Lung (tissue), 12 donors: ENCODE measurements around the gene EHBP1. TPM values are rescaled to one million over a fixed set of nuclear protein-coding genes. Genes with fewer than 3 reads are reported as not detected.

ENCODE experiments used
- ATAC-seq: fragments of 200-7000 bp; cut with Tn5 transposase; one replicate; pipeline ENCODE4 v1.9.1; 2020; ENCODE audit warnings: moderate number of reproducible peaks; ENCODE audit not compliant: insufficient read depth, low FRiP score
- DNase-seq, 3 donors: peaks; one replicate each; pipeline ENCODE4 v3.0.0-alpha.2; 2013 to 2017
- H3K27ac ChIP-seq, 2 donors: one replicate each; pipeline ENCODE4 v1.5.1; 2013; ENCODE audit warnings: mild to moderate bottlenecking in 2 of 2, moderate library complexity in 2 of 2, control low read depth in 1 of 2, inconsistent platforms in 1 of 2, low read depth in 1 of 2, low read length in 1 of 2
- H3K27me3 ChIP-seq, 3 donors: one replicate each; pipeline ENCODE4 v1.5.1; 2013; ENCODE audit warnings: low read length in 2 of 3; ENCODE audit not compliant: control insufficient read depth in 3 of 3, insufficient read depth in 3 of 3
- H3K36me3 ChIP-seq, 4 donors: one replicate each; pipeline ENCODE4 v1.5.1; 2013; ENCODE audit warnings: low read length in 4 of 4, mild to moderate bottlenecking in 1 of 4, moderate library complexity in 1 of 4; ENCODE audit not compliant: control insufficient read depth in 4 of 4, insufficient read depth in 4 of 4
- H3K4me1 ChIP-seq, 5 donors: one replicate each; pipeline ENCODE4 v1.5.1; 2013; ENCODE audit warnings: low read length in 5 of 5, mild to moderate bottlenecking in 2 of 5, moderate library complexity in 1 of 5; ENCODE audit not compliant: control insufficient read depth in 5 of 5, insufficient read depth in 5 of 5
- H3K4me3 ChIP-seq: one replicate; pipeline ENCODE4 v1.5.1; 2013; ENCODE audit warnings: mild to moderate bottlenecking, control low read depth, moderate library complexity
- H3K9ac ChIP-seq, 2 donors: one replicate each; pipeline ENCODE4 v1.5.1; 2013; ENCODE audit warnings: low read length in 2 of 2, control low read depth in 1 of 2; ENCODE audit not compliant: insufficient read depth in 1 of 2
- H3K9me3 ChIP-seq, 4 donors: one replicate each; pipeline ENCODE4 v1.5.1; 2013; ENCODE audit warnings: low read length in 3 of 4, mild to moderate bottlenecking in 1 of 4, moderate library complexity in 1 of 4; ENCODE audit not compliant: control insufficient read depth in 4 of 4, insufficient read depth in 3 of 4
- CTCF ChIP-seq: IDR thresholded peaks from 2 replicates; pipeline ENCODE4 v1.5.1; 2012; ENCODE audit warnings: mild to moderate bottlenecking; ENCODE audit errors: control extremely low read depth, extremely low read depth
- WGBS, 2 donors: extraction: QIAGEN DNeasy Blood & Tissue Kit; methylation state at CpG; one replicate each; pipeline ENCODE4 v1.1.7; 2013; 5-methylcytosine and 5-hydroxymethylcytosine counted together
- polyA plus RNA-seq, 2 donors: library from polyadenylated mRNA; stranded (reverse); fragments of 200-250 nt; gene quantifications; one replicate each; pipeline ENCODE4 v1.2.1, GENCODE V29; 2013
- total RNA-seq, 2 donors: library from RNA; depleted of rRNA in 1 of 2; stranded (reverse); fragments of >200 nt in 1 of 2; gene quantifications; one replicate each; pipeline ENCODE4 v1.2.1, GENCODE V29; 2014 to 2021
- donor health status: control.
- donor health status: control.
- donor health status: Bipolar disorder and iron deficiency.
- donor health status: healthy.
- donor health status: DM: yes; HTN: yes; CAD: no.

EHBP1 gene
- total and polyA plus RNA-seq, 4 donors = 7.9 to 83.2 (median 22.7) TPM

- TF ChIP-seq CTCF = no peak
- Histone ChIP-seq H3K4me1 (peaks cover 0 to 9% (median under 1%) of the 10 kb centered on the region in 5 donors), H3K9ac (no peak overlapping the region), H3K4me3 (no peak overlapping the region), H3K9me3 (peaks cover 0 to 3% (median 0%) of the 10 kb centered on the region in 4 donors), H3K27me3 (no peaks in the 10 kb centered on the region), H3K27ac (no peak overlapping the region), H3K36me3 (no peaks in the 10 kb centered on the region)
- DNase-seq = no peak
- no peak for ATAC-seq
These were observed 17.2 kb downstream of the EHBP1 start for GRCh38 chr2:62722679-62723078.

DNA sequence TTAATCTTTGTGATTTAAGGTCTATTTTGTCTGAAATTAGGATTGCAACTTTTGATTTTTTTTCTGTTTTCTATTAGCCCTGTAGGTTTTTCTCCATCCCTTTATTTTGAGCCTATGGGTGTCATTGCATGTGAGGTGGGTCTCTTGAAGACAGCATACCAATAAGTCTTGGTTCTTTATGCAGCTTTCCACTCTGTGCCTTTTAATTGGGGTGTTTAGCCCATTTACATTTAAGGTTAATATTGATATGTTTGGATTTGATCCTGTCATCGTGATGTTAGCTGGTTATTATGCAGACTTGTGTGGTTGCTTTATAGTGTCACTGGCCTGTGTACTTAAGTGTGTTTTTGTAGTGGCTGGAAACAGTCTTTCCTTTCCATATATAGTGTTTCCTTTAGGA lies 17.7 kb downstream of the EHBP1 start:
- peaks cover 0 to 3% (median 0%) of the 10 kb centered on the region in 4 donors for H3K9me3 ChIP-seq
- H3K27ac ChIP-seq = no peak overlapping the region
- no peak for TF ChIP-seq CTCF
- 91% methylated on average over 1 of the region's 1 CpG for WGBS, 2 donors
- no peak overlapping the region for H3K4me3 ChIP-seq
- no peak for ATAC-seq
- H3K4me1 ChIP-seq = peaks cover 0 to 9% (median 0%) of the 10 kb centered on the region in 5 donors
- H3K27me3 ChIP-seq = no peaks in the 10 kb centered on the region
- DNase-seq = no peak
- no peaks in the 10 kb centered on the region for H3K36me3 ChIP-seq
- no peak overlapping the region for H3K9ac ChIP-seq

DNA sequence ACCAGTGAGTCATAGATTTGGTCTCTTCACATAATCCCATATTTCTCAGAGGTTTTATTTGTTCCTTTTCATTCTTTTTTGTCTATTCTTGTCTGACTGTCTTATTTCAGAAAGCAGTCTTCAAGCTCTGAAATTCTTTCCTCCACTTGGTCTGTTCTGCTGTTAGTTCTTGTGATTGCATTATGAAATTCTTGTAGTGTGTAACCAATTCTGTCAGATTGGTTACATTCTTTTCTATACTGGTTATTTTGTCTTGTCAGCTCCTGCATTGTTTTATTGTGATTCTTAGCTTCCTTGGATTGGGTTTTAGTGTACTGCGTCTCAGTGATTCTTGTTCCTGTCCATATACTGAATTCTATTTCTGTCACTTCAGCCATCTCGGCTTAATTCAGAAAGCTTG lies 18.6 kb downstream of the EHBP1 start:
- no peaks in the 10 kb centered on the region for H3K27me3 ChIP-seq
- DNase-seq = no peak
- WGBS, 2 donors = 93 to 95% methylated on average over 2 of the region's 2 CpGs
- H3K36me3 ChIP-seq = no peaks in the 10 kb centered on the region
- peaks cover 0 to 7% (median 0%) of the 10 kb centered on the region in 5 donors for H3K4me1 ChIP-seq
- no peak overlapping the region for H3K4me3 ChIP-seq
- H3K9me3 ChIP-seq = peaks cover 0 to 3% (median 0%) of the 10 kb centered on the region in 4 donors
- H3K27ac ChIP-seq = no peak overlapping the region
- ATAC-seq = no peak
- no peak for TF ChIP-seq CTCF
- H3K9ac ChIP-seq = no peak overlapping the region
